A673 (cell line): Measurements from ENCODE around the gene PSMD11.

Source experiments
- EZH2 ChIP-seq: fragments of 200-600 bp; sonication (generic); IDR thresholded peaks from 2 replicates; pipeline ENCODE4 v1.6.1; 2017; ENCODE audit warnings: borderline replicate concordance, low read depth, mild to moderate bottlenecking, mixed read lengths, antibody characterized with exemption, low read length; ENCODE audit not compliant: poor library complexity, severe bottlenecking
- TF ChIP-seq, protein P1 (sequence below): fragments of 300-800, 200-600 bp; sonication (generic); conservative IDR thresholded peaks from 2 replicates; pipeline ENCODE4 v1.5.1; 2017; ENCODE audit warnings: low read depth, mild to moderate bottlenecking, antibody characterized with exemption, low read length, moderate library complexity, mixed read lengths

DNA sequence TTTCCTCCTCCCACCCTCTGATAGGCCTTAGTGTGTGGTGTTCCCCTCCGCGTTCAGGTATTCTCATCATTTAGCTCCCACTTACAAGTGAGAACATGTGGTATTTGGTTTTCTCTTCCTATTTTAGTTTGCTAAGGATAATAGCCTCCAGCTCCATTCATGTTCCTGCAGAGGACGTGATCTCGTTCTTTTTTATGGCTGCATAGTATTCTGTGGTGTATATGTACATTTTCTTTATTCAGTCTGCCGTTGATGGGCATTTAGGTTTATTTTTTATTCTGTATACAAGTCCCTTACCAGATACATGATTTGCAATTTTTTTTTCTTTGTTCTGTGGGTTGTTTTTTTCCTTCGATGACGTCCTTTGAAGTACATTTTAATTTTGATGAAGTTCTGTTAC is 23.6 kb downstream of the PSMD11 start:
- TF ChIP-seq, protein P1, sequence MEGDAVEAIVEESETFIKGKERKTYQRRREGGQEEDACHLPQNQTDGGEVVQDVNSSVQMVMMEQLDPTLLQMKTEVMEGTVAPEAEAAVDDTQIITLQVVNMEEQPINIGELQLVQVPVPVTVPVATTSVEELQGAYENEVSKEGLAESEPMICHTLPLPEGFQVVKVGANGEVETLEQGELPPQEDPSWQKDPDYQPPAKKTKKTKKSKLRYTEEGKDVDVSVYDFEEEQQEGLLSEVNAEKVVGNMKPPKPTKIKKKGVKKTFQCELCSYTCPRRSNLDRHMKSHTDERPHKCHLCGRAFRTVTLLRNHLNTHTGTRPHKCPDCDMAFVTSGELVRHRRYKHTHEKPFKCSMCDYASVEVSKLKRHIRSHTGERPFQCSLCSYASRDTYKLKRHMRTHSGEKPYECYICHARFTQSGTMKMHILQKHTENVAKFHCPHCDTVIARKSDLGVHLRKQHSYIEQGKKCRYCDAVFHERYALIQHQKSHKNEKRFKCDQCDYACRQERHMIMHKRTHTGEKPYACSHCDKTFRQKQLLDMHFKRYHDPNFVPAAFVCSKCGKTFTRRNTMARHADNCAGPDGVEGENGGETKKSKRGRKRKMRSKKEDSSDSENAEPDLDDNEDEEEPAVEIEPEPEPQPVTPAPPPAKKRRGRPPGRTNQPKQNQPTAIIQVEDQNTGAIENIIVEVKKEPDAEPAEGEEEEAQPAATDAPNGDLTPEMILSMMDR = no peak
- no peak for TF ChIP-seq EZH2
